ENCODE data around the gene MAGI1.

DNA sequence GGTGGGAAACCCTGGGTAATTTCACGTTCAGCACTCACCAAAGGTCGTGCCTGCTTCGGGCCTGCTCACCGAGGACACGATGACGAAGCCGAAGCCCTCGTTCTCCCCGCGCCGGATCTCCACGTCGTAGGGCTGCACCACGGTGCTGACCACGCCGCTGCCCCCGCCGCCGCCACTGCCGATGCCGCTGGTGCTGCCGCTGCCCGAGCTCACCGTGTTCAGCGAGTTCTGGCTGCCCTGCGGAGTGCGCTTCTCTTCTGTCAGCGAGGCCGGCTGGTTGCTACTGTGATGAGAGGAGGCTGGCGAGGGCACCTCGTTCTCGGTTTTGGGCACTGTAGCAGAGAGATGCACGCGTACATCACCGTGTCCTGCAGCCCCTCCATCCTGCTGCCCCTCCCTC lies 659.5 kb downstream of the MAGI1 start:
- TF ChIP-seq, protein P1, sequence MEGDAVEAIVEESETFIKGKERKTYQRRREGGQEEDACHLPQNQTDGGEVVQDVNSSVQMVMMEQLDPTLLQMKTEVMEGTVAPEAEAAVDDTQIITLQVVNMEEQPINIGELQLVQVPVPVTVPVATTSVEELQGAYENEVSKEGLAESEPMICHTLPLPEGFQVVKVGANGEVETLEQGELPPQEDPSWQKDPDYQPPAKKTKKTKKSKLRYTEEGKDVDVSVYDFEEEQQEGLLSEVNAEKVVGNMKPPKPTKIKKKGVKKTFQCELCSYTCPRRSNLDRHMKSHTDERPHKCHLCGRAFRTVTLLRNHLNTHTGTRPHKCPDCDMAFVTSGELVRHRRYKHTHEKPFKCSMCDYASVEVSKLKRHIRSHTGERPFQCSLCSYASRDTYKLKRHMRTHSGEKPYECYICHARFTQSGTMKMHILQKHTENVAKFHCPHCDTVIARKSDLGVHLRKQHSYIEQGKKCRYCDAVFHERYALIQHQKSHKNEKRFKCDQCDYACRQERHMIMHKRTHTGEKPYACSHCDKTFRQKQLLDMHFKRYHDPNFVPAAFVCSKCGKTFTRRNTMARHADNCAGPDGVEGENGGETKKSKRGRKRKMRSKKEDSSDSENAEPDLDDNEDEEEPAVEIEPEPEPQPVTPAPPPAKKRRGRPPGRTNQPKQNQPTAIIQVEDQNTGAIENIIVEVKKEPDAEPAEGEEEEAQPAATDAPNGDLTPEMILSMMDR (IDR thresholded peaks at IDR 0.05; ENCODE audit: insufficient read depth, low read length, poor library complexity, severe bottlenecking), result no peak
- no peak for TF ChIP-seq EZH2phosphoT487 (conservative IDR thresholded peaks at IDR 0.05; ENCODE audit: low read length)
